HG02588 (cell line): ENCODE measurements around the gene TERB1.
"Not testable (repeated sequence)": the region's sequence is repeated elsewhere in the genome, so short reads cannot be mapped to it uniquely, and the experiment has no call there.

Source experiments
- ATAC-seq: cut with Tn5 transposase; IDR thresholded peaks from one replicate; pipeline ENCODE4 v1.9.1; 2021; ENCODE audit warnings: mild to moderate bottlenecking, moderate library complexity; ENCODE audit not compliant: unreplicated experiment

Gene TERB1

DNA sequence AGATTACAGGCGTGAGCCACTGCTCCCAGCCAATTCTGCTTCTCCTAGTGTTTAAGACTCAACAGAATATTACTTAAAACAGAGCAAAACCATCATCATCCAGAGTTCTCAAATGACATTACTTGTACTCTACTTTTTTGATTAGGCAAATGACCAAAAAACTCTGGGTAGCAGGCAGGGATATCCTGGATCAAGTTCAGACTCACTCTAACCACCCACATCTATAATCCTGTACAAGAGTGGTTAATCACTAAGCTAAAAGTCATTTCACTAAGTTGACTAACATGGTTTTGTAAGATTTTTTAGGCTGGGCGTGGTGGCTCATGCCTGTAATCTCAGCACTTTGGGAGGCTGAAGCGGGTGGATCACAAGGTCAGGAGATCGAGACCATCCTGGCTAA is 22.6 kb upstream of the TERB1 start:
- no peak for ATAC-seq

DNA sequence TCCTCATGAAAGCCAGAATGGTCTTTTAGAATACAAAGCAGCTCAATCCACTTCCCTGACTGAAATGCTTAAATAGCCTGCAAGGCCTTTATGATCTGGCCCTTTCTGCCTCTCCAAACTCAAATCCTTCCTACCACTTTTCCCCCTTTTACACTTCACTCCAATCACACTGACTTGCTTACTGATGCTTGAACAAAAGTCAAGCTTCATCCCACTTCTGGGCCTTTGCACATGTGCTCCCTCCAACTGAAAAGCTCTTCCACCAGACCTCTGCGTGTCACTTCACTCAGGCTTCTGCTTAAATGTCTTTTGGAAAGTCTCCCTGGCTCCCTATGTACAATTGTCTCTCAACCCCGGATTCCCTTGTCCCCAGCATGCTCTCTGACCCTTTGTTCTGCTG is 13.3 kb upstream of the TERB1 start:
- ATAC-seq: no peak

DNA sequence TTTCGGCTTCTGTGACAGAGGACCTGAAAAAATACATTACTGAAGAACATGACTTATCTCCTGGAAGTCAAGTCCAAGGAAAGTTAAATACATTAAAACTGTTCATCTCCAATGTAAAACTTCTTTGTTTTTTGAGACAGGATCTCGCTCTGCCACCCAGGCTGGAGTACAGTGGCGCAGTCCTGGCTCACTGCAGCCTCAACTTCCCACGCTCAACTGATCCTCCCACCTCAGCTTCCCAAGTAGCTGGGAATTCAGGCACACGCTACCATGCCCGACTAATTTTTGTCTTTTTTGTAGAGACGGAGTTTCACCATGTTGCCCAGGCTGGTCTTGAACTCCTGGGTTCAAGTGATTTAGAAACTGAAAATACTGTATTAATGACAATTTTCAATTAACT is 9.7 kb upstream of the TERB1 start:
- no peak for ATAC-seq

DNA sequence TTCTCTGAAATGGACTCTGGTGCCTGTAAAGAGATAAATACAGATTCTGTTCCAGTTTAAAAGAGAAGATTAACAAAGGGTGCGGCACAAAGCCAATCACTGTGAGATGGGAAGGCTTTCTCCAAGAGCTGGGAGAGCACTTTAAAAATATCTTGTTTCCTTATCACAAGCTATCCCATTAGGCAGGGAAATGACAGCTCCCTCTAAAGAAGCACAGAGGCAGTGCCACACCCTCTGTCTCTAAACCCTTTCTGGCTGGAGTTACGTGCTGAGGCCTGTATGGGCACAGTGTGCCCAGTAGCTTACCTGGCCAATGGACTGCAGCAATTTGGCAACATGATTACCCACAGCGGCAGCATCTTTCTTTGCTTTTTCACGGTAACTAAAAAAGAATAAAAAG is 9.0 kb upstream of the TERB1 start:
- no peak for ATAC-seq

DNA sequence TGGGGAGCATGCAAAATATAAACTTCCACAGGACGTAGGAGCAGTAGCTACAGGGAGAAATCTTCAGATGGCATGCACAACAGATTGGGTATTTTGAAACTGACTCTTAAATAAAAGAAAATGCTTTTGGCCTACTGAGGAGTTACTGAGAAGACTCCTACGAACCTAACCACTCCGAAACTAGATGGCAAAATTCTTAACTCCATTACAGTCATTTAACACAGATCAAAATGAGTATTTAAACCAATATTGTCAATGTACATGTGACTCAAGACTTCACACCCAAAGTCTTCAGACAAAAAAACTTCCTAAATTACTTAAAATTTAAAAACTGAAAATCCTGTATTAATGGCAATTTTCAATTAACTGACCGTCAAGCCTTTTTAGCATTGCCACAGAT is 8.4 kb upstream of the TERB1 start:
- no peak for ATAC-seq

DNA sequence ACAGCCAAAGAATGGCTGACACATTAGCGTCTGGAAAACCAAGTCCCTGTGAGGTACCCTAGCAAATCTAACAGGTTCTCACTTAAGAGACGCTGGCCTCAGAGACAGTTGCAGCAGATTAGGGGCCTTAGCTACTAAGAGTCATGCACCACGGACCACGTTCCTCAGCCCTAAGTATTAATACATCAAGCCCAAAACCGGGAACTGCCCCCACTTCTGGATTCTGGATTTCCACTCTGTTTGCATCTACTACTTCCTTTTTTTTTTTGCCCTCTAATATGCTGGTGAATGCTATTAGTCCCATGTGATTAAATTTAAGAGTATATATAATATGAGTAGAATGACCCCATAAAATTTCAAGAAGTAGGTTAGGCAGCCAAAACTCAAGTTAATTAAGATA is 775 bp upstream of the TERB1 start:
- ATAC-seq: no peak

DNA sequence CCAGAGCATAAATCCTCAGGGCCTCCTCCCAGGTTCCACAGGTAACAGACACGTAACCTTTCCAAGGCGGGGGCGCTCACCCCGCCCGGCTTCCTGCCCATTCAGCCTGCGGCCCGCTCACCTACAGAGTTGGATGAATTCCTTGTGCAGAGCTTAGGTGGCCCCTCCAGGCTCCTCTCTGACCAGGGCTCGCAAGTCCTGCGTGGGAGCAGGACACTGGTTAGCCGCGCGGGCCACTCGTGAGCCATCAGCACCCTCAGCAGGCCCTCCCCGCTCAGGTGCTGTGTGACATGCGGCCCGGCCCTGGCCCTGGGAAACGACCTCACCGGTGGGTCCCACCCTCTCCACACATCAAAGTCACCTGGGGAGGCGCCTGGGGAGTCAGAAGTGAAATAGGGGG is 528 bp downstream of the TERB1 start:
- no peak for ATAC-seq

DNA sequence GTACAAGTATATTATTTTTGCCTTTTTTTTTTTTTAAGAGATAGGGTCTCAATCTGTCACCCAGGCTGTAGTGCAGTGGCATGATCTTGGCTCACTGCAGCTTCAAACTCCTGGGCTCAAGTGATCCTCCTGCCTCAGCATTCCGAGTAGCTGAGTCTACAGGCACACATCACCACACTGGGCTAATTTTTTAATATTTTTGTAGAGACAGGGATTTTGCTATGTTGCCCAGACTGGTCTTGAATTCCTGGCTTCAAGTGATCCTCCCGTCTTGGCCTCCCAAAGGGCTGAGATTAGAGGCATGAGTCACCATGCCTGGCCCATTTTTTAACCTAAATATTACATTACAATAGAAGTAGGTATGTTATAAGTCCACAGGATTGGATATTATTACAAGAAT is 3.2 kb downstream of the TERB1 start:
- ATAC-seq: no peak

DNA sequence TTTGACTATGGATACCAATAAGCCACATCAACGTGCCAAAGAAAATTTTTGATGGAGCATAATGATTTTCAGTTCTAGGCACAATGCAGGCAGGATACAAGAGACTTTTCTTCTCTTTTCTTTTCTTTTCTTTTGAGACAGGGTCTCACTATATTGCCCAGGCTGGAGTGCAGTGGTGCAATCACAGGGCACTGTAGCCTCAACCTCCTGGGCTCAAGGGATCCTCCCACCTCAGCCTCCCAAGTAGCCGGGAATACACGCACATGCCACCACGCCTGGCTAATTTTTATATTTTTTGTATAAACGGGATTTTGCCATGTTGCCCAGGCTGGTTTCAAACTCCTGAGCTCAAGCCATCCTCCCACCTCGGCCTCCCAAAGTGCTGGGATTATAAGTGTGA is 7.4 kb downstream of the TERB1 start:
- ATAC-seq: not testable (repeated sequence)

DNA sequence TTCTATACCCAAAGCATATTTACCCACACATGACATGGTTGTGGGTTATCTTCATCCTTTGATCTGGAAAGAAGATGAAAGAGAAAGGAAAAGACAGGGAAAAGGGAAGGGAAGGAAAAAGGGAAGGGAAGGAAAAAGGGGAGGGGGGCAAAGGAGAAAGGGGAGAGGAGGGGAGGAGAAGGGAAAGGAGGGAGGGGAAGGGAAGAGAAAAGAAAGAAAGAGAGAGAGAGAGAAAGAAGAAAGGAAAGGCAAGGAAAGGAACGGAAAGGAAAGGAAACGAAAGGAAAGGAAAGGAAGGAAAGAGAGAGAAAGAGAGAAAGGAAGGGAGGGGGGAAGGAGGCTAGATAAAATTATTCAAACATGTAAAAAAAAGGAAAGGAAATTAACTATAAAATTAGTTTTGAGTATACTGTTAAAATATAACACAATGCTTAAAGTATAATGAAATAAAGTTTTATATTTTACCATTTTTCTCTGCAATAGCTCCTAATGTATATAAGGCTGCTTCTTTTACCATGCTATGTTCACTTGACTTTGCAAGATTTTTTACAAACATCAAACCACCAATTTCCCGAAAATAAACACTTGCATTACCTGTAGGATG is 11.2 kb downstream of the TERB1 start:
- ATAC-seq: no peak

DNA sequence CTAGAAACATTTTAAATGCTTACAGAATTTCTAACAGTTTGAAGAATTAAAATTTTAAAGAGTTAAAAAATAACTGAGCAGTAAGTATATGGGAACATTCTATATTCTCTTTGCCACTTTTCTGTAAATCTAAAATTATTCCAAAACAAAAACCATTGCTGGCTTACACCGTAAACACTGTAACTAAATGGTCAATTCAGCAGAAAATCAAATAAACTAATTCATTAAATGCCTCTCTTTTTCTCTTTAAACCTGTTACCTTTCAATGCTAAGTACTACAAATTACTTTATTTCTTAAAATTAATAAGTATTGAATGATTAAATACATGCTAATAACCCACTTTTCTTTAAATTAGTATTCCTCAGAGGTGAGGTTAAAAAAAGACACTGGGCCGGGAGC is 14.0 kb downstream of the TERB1 start:
- no peak for ATAC-seq

DNA sequence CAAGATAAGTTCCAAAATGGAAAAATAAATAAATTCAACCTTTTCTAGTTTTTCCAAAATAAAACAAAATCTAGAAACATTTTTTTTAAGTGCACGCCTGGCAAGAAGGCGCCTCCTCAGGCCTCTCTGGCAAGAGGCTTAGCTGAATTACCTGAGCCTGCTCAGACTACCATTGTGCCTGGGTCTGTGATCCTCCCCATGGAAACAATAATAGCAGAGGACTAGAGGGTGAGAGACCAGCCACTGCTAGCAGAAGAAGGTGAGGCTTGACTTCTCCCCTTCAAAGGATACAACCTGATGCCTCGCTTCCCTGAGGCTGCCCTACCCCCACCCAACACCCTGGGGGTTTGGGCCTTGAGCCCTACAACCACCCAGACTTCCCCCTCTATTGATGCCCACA is 14.8 kb downstream of the TERB1 start:
- no peak for ATAC-seq

DNA sequence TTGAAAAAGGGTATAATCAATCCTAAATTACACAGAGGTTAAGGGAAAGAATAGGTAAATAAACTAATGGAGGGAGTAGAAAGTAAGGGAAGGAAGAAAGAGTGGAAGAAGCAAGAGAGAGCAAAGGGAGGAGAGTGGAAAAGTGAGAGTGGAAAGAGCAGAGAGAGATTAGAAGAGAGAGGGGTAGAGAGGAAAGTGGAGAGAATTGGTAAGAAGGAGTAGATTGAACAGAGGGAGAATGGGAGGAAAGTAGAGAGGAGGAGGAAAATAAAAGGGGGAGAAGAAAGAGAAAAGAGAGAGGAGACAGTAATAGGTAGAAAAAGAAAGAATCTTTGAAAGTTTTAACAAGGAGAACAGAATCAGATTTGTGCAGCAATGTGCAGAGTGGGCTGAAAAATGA is 24.9 kb downstream of the TERB1 start:
- ATAC-seq: no peak

DNA sequence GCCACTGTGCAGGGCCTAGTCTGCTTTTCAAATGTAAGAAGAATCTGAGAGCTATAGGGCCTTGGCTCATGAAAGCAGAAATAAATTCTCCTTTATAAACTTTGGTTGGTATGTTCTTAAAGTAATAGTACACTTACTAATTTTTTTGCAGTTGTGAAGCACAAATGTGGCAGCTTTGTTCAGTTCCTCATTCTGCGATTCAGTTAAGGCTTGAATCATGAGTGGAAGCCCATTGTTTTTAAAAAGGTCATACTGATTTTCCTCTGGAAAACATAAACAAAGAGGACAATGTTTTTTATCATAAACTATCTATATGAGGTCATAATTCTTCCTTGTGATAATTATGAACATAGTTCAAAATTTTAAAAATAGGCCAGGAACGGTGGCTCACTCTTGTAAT is 26.4 kb downstream of the TERB1 start:
- no peak for ATAC-seq

DNA sequence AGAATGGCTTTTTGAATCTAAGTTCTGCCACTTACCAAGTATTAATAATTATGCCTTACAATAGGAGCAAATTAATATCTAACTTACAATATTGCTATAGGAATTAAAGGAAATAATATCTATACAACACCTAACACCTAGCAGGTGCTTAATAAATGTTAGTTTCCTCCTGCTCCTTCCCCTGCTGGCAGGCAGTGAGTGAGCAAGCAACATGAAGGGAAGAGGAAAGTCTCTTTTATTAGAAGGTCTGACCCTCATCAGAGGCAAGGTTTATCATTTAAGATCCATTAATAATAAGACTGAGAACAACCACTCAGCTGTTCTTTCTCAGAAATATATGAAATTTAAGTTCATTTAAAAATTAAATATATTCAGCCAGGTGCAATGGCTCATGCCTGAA is 43.3 kb downstream of the TERB1 start:
- no peak for ATAC-seq

DNA sequence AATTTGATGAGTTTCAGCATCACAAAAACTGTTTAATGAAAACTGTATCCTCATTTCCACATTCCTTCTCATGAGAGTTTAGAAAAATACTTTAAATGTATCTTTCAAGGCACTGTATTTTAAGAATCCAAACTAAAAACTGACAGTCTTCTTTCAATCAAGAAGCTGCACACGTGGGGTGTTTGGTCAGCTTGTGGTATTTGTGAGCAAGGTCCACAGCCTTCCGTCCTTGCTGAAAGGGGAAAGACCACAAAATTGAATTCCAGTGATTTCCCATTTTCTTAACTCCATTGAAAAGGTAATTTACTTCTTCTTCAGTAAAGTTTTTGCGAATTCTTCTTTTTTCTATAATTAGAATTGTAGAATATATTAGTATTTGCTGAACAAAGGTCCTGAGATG is 46.6 kb downstream of the TERB1 start:
- ATAC-seq: no peak

DNA sequence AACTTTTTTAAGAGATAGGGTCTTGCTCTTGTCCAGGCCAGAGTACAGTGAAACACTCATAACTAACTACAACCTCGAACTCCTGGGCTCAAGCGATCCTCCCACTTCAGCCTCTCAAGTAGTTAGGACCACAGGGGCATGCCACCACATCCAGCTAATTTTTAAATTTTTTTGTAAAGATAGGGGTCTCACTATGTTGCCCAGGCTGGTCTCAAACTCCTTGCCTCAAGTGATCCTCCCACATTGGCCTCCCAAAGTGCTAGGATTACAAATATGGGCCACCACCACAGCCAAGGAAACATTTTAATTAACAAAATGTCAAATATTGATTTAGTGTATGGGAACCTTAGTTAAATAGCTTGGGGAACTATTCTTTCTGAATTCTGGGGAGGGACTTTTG is 47.2 kb downstream of the TERB1 start:
- ATAC-seq: no peak

DNA sequence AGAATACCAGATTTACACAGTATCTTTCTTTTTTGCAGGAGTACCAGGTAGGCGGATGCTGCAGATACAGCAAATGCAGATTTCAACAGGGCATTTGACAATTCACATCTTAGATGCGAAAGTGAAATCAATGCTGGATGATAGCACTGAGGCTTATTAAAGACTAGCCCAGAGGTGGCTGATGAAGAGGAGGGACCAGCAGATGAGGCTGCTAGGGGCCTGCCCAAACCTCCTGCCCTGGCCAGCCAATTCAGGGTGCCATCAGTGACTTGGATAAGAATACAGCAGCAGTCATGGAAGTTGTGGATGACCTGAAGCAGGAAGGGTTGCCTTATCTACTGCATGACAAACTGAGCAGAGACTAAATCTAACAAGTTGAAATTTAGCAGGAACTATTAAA is 48.4 kb downstream of the TERB1 start:
- no peak for ATAC-seq

DNA sequence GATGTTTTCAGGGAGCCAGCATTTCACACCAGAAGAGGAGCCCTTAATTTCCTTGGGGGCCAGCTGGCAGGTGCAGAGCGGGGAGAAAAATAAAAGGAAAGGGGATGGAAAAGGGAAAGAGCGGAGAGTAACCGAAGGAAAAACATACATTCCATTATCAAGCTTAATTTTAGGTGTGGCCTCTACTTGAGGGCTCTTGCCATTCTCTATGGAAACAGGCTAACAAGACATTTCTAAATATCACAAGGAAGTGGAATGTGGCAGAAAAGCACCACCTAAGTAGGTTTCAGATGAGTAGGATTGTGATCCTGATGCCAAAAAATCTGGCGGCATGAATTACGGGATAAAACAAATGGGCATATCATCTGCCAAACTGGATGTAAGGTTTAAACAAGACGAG is 49.0 kb downstream of the TERB1 start:
- ATAC-seq: no peak

DNA sequence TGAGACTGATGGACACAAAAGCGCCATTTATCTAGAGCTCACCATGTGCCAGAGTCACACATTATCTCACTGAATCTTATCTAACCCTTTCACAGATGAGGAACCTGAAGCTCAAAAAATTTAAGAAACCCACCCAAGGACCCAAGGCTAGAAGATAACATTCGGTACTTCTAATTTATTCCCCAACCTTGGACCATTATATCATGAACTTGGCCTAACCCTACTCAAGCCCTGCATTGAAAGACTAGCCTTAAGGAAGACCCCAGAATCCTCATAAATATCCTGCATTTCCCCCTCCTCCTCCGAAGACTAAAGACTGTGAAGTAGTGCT is 49.4 kb downstream of the TERB1 start:
- no peak for ATAC-seq

DNA sequence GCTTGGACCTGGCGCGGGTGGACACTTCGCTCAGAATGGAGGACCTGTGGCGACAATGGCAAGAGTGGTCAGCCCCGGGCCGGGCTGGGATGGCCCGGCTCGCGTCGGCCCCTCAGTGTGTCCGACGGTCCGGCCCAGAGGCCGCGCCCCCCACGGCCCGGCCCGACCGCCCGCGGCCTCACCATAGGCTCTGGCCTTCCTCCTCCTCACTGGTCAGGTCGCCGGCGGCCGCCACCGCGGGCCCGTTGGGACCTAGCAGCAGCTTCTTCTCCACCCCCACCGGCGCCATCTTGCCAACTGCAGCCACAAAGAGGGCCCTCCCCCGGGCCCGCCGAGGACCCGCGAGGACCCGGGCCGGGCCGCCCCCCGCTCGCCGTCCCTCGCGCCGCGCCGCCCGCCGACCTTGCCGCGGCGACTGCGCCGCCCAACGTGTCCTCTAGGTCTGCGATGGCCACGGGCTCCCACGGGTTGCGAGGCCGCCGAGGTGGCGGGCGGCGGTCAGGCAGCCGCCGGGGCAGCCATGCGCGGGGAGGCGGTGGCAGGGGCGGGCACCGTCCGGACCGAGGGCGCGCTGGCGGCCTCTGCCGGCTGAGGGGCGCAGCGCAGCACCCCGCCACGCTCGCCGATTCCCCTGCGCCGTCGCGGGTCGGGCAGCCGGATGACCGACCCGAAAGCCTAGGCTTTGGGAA is 49.9 kb downstream of the TERB1 start, which contains the start of gene DYNC1LI2:
Gene DYNC1LI2, minus strand, starts transcription at position 307 of the 689 bp plus-strand sequence. Its CDS starts 18 bp downstream, at position 289.
- ATAC-seq: peak; percentile 87

DNA sequence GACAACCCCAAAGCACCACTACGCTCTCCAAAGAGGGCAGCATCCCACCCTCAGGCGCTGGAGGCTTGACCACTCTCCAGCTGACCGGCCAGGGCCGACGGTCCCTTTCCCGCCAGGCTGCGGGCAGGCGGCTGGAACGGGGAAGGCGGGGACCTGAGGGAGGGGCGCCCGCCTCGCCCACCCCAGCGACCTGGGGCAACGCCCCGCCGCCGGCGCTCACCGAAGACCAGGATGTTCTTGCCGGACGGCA is 50.4 kb downstream of the TERB1 start:
- ATAC-seq: peak; percentile 10

DNA sequence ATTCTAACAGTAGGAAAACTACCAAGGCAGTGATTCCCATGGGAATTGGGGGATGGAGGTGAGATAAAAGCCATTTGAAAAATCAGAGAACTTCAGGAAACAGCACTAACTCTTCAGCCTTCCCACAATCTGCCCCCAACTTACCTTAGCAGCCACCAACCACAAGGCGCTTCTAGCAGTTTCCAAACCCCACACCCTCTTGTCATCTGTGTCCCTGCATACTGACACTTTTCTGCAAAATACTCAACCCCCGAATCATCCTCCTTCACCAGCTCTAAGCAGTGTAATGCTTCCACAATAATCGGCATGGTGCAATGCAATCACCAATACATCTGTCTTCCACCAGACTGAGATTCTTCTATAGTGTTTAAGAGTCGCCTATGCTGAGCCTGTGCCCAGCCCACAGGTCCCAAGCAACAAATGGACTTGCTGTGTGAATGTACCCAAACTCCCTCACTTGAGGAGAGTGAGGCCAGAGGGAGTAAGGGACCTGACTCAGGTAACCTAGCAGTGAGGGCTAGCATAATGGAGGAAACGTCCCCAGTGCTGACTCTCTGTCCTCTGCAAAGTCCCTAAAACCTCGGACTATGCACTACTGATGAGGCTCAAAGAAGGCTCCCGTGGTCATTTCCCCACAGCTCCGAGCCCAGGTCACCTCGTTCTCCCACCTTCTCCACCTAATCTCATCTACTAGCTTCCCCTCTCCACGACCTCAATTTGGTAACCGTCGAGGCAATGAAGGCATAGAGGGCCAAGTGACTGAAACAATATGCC is 50.9 kb downstream of the TERB1 start:
- no peak for ATAC-seq
